Suppressor macrophage treated with lipopolysaccharide for 4 hours (primary cell): ENCODE results near the gene PI4KB.
"Not testable (repeated sequence)": the region's sequence is repeated elsewhere in the genome, so short reads cannot be mapped to it uniquely, and the experiment has no call there.

ENCODE experiments used
- DNase-seq: peaks from one replicate; pipeline ENCODE4 v3.0.0-alpha.2; 2020

The PI4KB gene

DNA sequence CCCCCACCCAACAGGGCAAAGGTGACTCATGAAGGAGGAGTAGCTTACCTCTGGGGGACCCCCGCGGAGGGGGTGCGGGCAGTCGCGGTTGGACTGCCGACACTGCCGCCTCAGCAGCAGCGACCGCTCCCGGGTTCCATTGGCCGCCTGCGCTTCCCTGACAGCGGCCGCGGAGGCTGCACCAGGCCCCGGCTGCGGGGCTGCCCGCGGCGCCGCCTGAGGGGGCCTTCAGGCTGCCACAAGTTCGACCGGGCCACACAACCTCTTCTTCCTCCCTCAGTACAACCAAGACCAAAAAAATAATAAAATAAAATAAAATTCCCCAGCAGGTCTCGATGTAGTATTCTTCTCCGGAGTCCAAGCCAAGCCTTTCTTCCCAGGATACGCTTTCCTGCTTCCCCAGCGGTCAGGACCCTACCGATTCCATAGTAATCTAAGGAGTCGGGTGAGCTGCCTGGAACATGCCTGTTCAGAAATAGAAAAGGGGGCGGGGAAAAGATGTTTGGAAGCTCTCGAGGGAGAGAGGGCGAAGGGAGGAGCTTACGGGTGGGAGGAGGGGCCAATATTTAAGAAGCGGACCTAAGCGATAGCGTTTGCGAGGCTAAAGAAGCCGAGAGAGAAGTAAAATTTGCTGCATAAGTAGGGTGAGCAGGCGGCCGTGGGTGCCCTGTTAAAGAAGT is at the start of gene PI4KB:
Gene PI4KB (minus strand): TSS at position 194 of the 680 bp plus-strand sequence. CDS start 10,935 bp downstream, outside the sequence.
- peak; percentile 99 for DNase-seq

DNA sequence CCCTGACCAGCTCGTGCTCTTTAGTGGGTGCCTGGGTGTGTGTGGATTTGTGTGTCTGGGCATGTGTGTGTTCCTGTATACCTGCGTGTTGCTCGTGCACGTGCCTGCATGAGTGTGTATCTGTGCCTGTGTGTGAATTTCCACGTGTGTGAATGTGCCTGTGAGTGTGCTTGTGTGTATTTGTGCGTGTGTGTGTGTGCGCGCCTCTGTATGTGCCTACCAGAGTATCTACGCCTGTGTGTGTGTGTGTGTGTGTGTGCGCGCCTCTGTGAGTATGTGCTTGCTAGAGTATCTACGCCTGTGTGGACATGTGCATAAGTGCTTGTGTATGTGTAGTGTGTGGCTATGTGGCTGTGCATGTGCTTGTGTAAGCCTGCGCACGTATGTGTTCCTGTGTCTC is 46.0 kb upstream of the PI4KB start:
- no peak for DNase-seq

DNA sequence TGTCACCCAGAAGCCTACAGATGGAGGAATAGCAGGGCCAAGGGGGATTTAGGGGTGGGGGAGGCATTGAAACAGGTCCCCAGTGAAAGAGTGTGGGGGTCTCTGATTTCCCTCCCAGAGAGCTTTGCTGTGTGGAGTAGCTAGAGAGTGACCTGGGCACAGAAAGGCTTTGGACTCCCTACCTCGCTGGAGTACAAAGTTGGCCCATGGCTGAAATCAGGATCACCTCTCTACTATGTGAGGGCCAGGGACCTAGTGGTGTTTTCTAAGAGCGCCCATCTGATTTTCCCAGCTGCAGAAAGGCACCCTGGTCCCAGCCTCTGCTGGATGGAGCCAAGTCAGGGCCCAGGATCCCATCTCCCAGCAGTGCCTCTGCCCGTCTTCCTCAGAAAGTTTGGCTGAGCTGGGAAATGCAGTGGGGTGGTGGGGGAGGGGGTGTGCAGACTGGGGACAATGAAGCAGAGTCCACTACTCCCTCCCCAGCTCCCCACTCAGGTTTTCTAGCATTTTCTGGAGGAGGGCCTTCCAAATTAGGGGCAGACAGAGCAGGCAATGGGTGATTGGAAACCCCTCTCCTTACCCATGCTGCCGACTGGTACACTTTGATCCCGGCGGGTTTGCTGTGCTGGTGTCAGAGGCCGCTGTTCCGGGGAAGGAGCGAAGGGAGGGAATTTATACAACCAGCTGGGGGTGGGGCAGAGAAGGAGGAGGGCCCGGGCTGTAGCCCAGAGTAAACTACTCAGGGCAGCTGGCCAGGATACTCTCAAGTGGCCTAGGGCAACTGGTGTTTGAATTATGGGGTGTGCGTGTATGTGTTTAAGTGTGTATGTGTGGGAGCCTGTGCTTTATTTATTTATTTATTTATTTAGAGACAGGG is 45.1 kb upstream of the PI4KB start, which contains the start of gene SELENBP1:
Gene SELENBP1 (minus strand): TSS at position 648 of the 877 bp plus-strand sequence. CDS start 64 bp downstream, at position 584.
- no peak for DNase-seq

DNA sequence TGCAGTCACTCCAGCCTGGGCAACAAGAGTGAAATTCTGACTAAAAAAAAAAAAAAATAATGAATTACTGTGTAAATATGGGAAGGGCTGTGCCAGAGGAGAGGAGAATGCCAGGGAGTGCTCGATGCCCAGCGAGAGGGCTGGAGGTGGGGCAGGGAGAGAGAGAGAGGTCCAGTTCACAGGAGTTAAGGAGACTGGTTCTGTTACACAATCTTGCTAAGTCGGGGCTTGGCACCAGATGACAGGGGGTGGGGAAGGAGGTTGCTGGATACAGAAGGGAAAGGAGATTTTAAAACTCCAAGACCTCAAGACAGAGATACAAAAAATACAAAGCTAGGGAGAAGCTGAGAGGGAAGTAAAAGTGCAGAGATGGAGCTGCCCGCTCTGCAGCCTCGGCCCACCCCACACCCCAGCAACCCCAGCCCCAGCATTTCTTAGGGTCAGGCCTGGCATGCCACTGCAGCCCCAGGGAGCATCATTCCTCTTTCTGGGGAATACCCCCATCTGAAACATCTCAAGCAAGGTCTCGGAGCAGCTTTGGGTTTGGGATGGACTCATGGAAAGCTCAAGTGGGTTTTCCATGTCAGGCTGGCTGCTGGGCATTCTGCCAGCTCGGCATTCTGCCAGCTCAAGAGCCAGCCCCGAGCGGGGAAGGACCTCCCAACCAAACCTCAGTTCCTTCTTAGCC is 44.3 kb upstream of the PI4KB start:
- peak; percentile 29 for DNase-seq

GRCh38 chr1:151370211-151370911 is 43.1 kb upstream of the PI4KB start:
- no peak for DNase-seq

GRCh38 chr1:151369621-151370048 is 42.4 kb upstream of the PI4KB start:
- DNase-seq: no peak

DNA sequence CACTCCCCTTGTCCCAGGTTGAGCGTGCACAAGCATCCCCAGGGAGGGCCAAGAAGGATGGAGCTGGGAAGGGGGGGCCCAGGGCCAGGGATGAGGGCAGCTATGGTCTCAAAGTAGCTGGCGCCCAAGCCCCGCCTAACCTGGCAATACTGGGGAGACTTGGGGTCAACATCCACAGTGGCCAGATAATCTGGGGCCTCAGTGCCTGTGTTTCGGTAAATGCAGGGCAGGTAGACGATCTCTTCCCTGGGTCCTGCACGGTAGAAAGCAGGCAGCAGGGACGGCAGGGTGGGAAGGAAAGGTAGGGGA is 42.0 kb upstream of the PI4KB start:
- no peak for DNase-seq

DNA sequence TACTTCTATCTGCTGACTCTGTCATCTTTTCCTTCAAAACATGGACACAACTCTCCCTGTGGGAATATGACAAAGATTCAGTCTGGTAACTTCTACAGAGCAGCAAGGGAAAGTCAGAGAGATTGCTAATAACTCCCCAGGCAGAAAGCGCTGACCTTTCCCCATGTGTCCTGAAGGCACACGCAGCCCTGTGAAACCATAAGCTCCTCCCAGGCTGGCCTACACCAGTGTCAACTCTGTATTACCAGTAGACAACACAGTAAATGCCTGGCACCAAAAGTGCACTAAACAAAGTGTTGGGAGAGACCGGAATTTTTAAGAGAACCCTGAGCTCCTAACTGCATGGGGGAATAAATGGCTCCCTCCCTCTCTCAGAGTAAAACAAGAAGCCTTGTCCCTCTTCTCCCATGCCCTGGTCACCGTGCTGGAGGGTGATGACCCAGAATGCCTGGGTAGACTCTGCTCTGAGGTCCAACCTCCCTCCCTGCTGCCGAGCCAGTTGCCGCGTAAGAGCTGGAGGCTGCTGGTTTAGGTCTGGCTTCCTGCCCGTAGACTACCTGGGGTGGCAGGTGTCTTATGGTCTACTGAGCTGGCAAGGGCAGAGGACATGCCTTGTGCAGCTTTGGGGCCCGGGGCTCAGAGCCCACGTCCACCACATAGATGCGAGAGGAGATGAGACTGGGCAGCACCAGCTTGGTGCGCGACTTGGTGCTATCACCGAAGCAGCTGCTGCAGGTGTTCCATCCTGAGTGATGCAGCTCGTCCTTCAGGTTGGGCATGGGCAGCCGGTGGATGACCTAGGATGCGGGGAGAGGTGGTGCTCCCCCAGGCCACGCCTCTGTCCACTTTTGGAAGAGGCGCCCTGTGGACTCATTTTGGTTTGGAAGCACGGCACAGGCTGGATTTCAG is 41.4 kb upstream of the PI4KB start:
- no peak for DNase-seq

GRCh38 chr1:151367658-151368392 is 40.6 kb upstream of the PI4KB start:
- no peak for DNase-seq

GRCh38 chr1:151364996-151365395 is 37.8 kb upstream of the PI4KB start:
- no peak for DNase-seq

DNA sequence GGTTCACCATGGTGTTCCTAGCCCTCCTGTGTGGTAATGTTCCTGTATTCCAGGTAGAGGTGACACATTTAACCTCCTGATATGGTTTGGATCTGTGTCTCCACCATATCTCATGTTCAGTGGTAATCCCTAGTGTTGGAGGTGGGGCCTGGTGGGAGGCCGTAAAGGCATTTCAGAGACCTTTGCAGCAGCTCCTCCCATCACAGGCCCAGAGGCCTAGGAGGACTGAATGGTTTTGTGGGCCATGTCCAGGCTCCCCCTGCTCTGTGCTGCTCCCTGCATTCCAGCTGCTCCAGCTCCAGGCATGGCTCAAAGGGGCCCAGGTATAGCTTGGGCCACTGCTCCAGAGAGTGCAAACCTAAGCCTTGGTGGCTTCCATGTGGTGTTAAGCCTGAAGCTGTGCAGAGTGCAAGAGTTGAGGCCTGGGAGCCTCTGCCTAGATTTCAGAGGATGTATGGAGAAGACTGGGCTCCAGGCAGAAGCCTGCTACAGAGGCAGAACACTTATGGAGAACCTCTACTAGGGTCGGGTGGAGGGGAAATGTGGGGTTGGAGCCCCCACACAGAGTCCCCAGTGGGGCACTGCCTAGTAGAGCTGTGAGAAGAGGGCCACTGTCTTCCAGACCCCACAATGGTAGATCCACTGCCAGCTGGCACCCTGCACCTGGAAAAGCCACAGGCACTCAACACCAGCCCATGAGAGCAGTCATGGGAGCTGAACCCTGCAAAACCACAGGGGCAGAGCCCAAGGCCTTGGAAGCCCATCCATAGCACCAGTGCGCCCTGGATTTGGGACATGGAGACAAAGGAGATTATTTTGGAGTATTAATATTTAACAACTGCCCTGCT is 35.3 kb upstream of the PI4KB start:
- DNase-seq: no peak

DNA sequence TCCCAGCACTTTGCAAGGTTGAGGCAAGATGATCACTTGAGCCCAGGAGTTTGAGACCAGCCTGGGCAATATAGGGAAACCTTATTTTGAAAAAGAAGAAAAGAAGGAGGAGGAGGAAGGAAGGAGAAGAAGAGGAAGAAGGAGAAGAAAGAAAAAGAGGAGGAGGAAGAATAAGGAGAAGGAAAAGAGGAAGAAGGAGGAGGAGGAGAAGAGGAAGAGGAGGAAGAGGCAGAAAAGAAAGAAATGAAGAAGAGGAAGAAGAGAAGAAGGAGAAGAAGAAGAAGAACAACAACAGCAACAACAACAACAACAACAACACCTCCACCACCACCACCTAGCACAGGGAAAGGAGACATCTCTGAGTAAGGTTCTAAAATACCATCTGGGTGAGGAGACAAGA is 34.7 kb upstream of the PI4KB start:
- no peak for DNase-seq

- DNase-seq: no peak
Observed at GRCh38 chr1:151356696-151357095, 29.5 kb upstream of the PI4KB start.

DNA sequence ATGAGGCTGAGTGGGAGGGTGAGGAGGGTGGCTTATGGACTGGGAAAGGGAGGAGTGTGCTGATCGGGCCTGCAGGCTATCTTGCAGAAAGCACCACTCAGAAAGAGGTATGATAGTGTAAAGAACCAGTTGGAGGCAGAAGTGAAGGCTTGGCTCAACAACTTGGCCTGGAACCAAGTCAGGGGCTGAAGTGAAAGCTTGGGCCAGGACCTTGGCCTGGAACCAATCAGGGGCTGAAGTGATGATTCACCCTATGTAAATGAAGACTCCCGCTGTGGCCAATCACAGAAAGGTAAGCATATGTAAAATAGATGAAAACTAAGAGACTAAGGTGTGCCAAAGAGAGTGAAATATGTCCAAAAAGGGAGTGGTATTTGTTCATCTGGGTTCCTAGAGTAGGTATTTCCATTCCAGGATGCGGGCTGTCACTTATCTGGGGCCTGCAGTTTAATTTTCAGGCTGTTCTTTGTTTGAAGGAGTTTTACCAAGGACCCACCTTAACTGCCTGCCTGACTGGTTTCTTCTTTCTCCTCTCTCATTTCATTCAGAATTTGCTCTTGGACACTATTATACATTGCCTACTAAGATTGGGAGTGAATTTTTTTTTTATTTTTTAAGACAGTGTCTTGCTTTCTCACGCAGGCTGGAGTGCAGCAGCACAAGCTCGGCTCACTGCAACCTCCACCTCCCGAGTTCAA is 25.0 kb upstream of the PI4KB start:
- no peak for DNase-seq

DNA sequence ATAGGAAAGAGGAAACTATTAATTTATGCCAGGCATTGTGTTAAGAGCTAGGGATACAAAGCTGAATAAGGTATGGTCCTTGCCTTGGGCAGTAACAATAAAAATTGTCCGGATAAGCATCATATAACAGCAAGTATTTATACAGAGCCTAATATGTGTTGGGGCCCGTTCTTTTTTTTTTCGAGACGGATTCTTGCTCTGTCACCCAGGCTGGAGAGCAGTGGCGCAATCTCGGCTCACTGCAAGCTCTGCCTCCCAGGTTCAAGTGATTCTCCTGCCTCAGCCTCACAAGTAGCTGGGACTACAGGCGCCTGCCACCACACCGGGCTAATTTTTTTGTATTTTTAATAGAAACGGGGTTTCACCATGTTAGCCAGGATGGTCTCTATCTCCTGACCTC is 23.1 kb upstream of the PI4KB start:
- not testable (repeated sequence) for DNase-seq

DNA sequence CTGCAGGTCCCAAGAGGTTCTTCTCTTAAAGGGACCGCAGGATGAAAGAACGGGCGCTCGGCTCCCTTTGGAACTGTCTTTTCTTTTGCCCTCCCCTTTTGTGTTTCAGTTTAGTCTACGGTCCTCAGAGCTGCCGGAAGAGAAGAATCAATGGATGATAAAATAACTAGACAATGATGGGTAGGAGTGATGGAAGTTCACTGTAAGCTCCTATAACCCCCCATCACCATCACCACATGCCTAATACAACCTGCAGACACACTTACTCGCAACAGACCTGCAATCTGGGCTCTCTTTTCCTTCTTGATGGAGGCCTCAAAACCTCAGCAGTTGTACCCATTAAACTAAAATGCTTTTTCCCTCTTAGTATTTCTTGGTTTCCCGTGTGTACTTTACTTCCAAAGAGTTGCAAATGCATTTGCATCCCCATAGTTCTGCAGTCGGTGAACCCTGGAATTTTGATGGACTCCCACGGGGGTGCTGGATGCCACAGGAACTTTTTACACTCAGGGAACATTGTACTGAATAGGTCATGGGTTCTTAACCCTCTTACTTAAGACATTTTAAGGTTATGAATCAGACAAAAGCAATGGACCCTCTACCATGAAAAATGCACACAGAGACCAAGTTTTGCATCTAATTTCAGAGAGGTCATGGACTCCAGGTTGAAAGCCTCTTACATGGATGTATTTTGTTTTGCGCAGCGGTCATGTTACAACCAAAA is 20.5 kb upstream of the PI4KB start:
- no peak for DNase-seq

- DNase-seq: peak; percentile 99
Observed at GRCh38 chr1:151346769-151347522, 19.7 kb upstream of the PI4KB start, which contains the start of gene RFX5. TSS of gene RFX5 (minus strand) at chr1:151347252. CDS start at chr1:151346320, 932 bp downstream.
